B cell (primary cell): ENCODE measurements around the gene HSD17B1. TPM values are rescaled to one million over a fixed set of nuclear protein-coding genes. Genes with fewer than 3 reads are reported as not detected.

ENCODE experiments used
- ATAC-seq: fragments of 200-7000 bp; cut with Tn5 transposase; one replicate; pipeline ENCODE4 v1.10.0; 2021; ENCODE audit warnings: low read depth, mild to moderate bottlenecking, moderate number of reproducible peaks, moderate library complexity
- CTCF ChIA-PET: fragments of 350-600 bp; sonication (Branson Sonifier 250); formaldehyde crosslinking; loops from one replicate; lab custom pipeline; 2021; ENCODE audit warnings: antibody characterized with exemption, inconsistent platforms; lab: Charles Lee
- POLR2A ChIA-PET: fragments of 350-600 bp; sonication (Branson Sonifier 250); formaldehyde crosslinking; loops from one replicate; lab custom pipeline; 2021; ENCODE audit warnings: antibody characterized with exemption; lab: Charles Lee
- DNase-seq: peaks from one replicate; pipeline ENCODE4 v3.0.0; 2013
- H2AFZ ChIP-seq: 2 replicates; pipeline ENCODE4 v1.6.1; 2012; ENCODE audit warnings: mild to moderate bottlenecking, low read depth, low read length; ENCODE audit not compliant: insufficient read depth, poor library complexity, severe bottlenecking
- H3K27ac ChIP-seq, 2 donors: 1 replicate in 1 of 2; 2 replicates in 1 of 2; pipeline ENCODE4 v1.5.1; 2012 to 2013; ENCODE audit warnings: low read length in 2 of 2, mild to moderate bottlenecking in 2 of 2, moderate library complexity in 1 of 2
- H3K27me3 ChIP-seq, 4 experiments: fragments of 200-600 bp in 1 of 4; sonication (generic) in 1 of 4; replicated peaks in 1 of 4; 1 replicate in 2 of 4; 2 replicates in 2 of 4; pipeline versions ENCODE4 v1.6.1 to v1.7.0; 2013 to 2016; ENCODE audit warnings: low read length in 3 of 4, mild to moderate bottlenecking in 2 of 4, mixed read lengths in 1 of 4, moderate library complexity in 1 of 4; ENCODE audit not compliant: insufficient read depth in 4 of 4, control insufficient read depth in 3 of 4; ENCODE audit errors: control extremely low read depth in 1 of 4
- H3K36me3 ChIP-seq, 2 experiments: replicated peaks in 1 of 2; 1 replicate in 1 of 2; 2 replicates in 1 of 2; pipeline versions ENCODE4 v1.6.1 to v1.7.1; 2013; ENCODE audit warnings: low read length in 1 of 2; ENCODE audit not compliant: insufficient read depth in 2 of 2, control insufficient read depth in 1 of 2; ENCODE audit errors: control extremely low read depth in 1 of 2, extremely low read depth in 1 of 2
- H3K4me1 ChIP-seq, 2 donors: fragments of 200-600 bp in 1 of 2; sonication (generic) in 1 of 2; 1 replicate in 1 of 2; 2 replicates in 1 of 2; pipeline versions ENCODE4 v1.5.1 to v1.6.1; 2013 to 2017; ENCODE audit warnings: low read length in 2 of 2; ENCODE audit not compliant: control insufficient read depth in 2 of 2, insufficient read depth in 2 of 2
- H3K4me2 ChIP-seq: replicated peaks from 2 replicates; pipeline ENCODE3; 2012; ENCODE audit warnings: mild to moderate bottlenecking, low read depth, low read length; ENCODE audit not compliant: poor library complexity, severe bottlenecking
- H3K4me3 ChIP-seq, 5 experiments: fragments of 200-600 bp in 1 of 5; sonication (generic) in 1 of 5; 1 replicate in 3 of 5; 2 replicates in 2 of 5; pipeline versions ENCODE4 v1.5.1 to v1.7.0; 2011 to 2016; ENCODE audit warnings: low read length in 4 of 5, mild to moderate bottlenecking in 4 of 5, low read depth in 2 of 5, control low read depth in 1 of 5, moderate library complexity in 1 of 5; ENCODE audit not compliant: insufficient read depth in 1 of 5; ENCODE audit errors: control extremely low read depth in 1 of 5, extremely low read depth in 1 of 5
- H3K79me2 ChIP-seq: fragments of 200-600 bp; sonication (generic); one replicate; pipeline ENCODE4 v1.6.0; 2016; ENCODE audit warnings: low read length; ENCODE audit not compliant: control insufficient read depth, insufficient read depth
- H3K9ac ChIP-seq: fragments of 200-600 bp; sonication (generic); 2 replicates; pipeline ENCODE4 v1.6.1; 2017; ENCODE audit warnings: mild to moderate bottlenecking, low read length, moderate library complexity
- H3K9me3 ChIP-seq, 3 donors: one replicate each; pipeline versions ENCODE4 v1.6.1 to v1.7.1; 2013; ENCODE audit warnings: low read length in 2 of 3; ENCODE audit not compliant: control insufficient read depth in 2 of 3, insufficient read depth in 1 of 3; ENCODE audit errors: control extremely low read depth in 1 of 3
- H4K20me1 ChIP-seq: 2 replicates; pipeline ENCODE4 v1.6.0; 2012; ENCODE audit warnings: mild to moderate bottlenecking, low read length; ENCODE audit not compliant: insufficient read depth, control insufficient read depth, poor library complexity, severe bottlenecking
- H3K27ac Mint-ChIP-seq: one replicate; pipeline ENCODE4 v1.8.0; 2021; ENCODE audit warnings: mixed read lengths
- H3K27me3 Mint-ChIP-seq: one replicate; pipeline ENCODE4 v1.8.0; 2021; ENCODE audit warnings: mixed read lengths
- H3K4me1 Mint-ChIP-seq: one replicate; pipeline ENCODE4 v1.8.0; 2021; ENCODE audit warnings: mixed read lengths
- H3K4me3 Mint-ChIP-seq: one replicate; pipeline ENCODE4 v1.8.0; 2021; ENCODE audit warnings: mixed read lengths
- H3K9me3 Mint-ChIP-seq: one replicate; pipeline ENCODE4 v1.8.0; 2022; ENCODE audit warnings: mixed read lengths; ENCODE audit not compliant: insufficient read depth
- EZH2 ChIP-seq: IDR thresholded peaks from 2 replicates; pipeline ENCODE4 v1.6.1; 2012; ENCODE audit warnings: borderline replicate concordance, low read depth, mild to moderate bottlenecking, moderate library complexity, low read length; ENCODE audit not compliant: insufficient read depth, poor library complexity, severe bottlenecking
- WGBS: methylation state at CpG from one replicate; pipeline ENCODE4 v1.1.5; 2013; ENCODE audit warnings: missing lambda C conversion rate; ENCODE audit not compliant: insufficient coverage; 5-methylcytosine and 5-hydroxymethylcytosine counted together
- intact Hi-C: fragments of 100-400 bp; cut with micrococcal nuclease; formaldehyde crosslinking; loops from one replicate; pipeline ENCODE4 v1.10.0; 2022
- polyA plus RNA-seq: library from polyadenylated mRNA; depleted of rRNA; stranded (reverse); fragments of >200 nt; gene quantifications from 2 replicates; pipeline ENCODE4 v1.2.3, GENCODE V29; 2012
- total RNA-seq, 2 donors: library from RNA; stranded (reverse); fragments of 120-200 nt in 1 of 2; gene quantifications; 1 replicate in 1 of 2; 2 replicates in 1 of 2; pipeline versions ENCODE4 v1.2.3 to v1.2.4, GENCODE V29; 2013 to 2022
- TF ChIP-seq, protein P1 (sequence below): fragments of 200-600 bp; IDR thresholded peaks from one replicate; pipeline ENCODE4 v1.8.0; 2022; ENCODE audit warnings: antibody characterized with exemption, mild to moderate bottlenecking

The HSD17B1 gene
- total and polyA plus RNA-seq, 2 donors (not counting 1 experiment from before 2014, with no cell fraction given): 1.3 to 3.3 TPM

DNA sequence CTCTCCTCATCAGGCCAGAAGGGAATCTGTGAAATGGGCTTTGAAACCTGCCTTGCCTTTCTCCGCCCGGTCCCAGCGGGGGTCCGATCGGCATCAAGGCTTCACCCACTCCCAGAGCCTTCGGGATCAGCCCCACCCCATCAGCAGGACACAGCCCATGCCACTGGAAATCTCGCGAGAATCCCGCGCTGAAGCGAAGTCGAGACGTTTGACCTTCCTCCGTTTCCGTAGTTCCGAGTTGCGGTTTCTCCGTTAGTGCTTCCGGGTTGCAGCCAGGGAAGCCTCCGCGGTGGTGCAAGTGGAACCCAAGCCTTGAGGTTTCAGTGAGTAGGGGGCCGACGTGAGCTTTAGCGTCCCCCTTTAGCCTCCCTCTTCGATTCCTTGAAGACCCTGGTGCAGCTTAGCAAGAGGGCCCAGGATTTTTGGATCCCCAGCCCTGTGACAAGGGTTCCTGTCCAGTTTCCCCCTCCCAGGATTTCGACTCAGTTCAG is 9.2 kb downstream of the HSD17B1 start, which contains the start of gene COASY:
TSS of gene COASY (plus strand) at position 252 of the 491 bp plus-strand sequence. CDS start 475 bp downstream, outside the sequence.
- peak; percentile 85 for ATAC-seq
- Histone ChIP-seq H2AFZ (peak within 1 kb of the TSS; percentile 79), H3K4me3 (peak within 1 kb of the TSS; percentile 76 to 99 (median 93)), H3K9ac (peak within 1 kb of the TSS; percentile 93), H4K20me1 (peaks cover 12% of the 10 kb centered on the region), H3K36me3 (peaks cover 0 to 26% of the 10 kb centered on the region in 2 experiments), H3K4me1 (peaks cover 27 to 35% of the 10 kb centered on the region in 2 donors), H3K27me3 (no peaks in the 10 kb centered on the region), H3K79me2 (peaks cover 52% of the 10 kb centered on the region), H3K4me2 (peak within 1 kb of the TSS; percentile 80), H3K9me3 (no peaks in the 10 kb centered on the region), H3K27ac (peak within 1 kb of the TSS; percentile 68 to 87)
- Mint-ChIP-seq H3K27me3 (no peaks in the 10 kb centered on the region), H3K4me1 (peaks cover 35% of the 10 kb centered on the region), H3K27ac (peak within 1 kb of the TSS; percentile 96), H3K4me3 (peak within 1 kb of the TSS; percentile 97), H3K9me3 (no peaks in the 10 kb centered on the region)
- intact Hi-C loops: loop anchor here (1.0 kb wide), 3 partner anchors 8 to 15 kb away; partner anchors contain the start of gene PSMC3IP
- WGBS: 0% methylated on average over 26 of the region's 26 CpGs
- DNase-seq: peak; percentile 96
- ChIA-PET POLR2A (interaction anchor here (2.1 kb wide), 1 partner anchor 7 kb away, joined by 6 read pairs; no protein-coding TSS in a partner anchor), CTCF (no interaction called here)
- TF ChIP-seq EZH2: no peak
- TF ChIP-seq, protein P1, sequence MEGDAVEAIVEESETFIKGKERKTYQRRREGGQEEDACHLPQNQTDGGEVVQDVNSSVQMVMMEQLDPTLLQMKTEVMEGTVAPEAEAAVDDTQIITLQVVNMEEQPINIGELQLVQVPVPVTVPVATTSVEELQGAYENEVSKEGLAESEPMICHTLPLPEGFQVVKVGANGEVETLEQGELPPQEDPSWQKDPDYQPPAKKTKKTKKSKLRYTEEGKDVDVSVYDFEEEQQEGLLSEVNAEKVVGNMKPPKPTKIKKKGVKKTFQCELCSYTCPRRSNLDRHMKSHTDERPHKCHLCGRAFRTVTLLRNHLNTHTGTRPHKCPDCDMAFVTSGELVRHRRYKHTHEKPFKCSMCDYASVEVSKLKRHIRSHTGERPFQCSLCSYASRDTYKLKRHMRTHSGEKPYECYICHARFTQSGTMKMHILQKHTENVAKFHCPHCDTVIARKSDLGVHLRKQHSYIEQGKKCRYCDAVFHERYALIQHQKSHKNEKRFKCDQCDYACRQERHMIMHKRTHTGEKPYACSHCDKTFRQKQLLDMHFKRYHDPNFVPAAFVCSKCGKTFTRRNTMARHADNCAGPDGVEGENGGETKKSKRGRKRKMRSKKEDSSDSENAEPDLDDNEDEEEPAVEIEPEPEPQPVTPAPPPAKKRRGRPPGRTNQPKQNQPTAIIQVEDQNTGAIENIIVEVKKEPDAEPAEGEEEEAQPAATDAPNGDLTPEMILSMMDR: no peak
